Neural progenitor cell (in vitro differentiated cells): ENCODE measurements around the gene SLC36A1. TPM values are rescaled to one million over a fixed set of nuclear protein-coding genes. Genes with fewer than 3 reads are reported as not detected.
"Not testable (repeated sequence)": the region's sequence is repeated elsewhere in the genome, so short reads cannot be mapped to it uniquely, and the experiment has no call there.

Experiments
- DNase-seq: peaks from one replicate; pipeline ENCODE4 v3.0.0-alpha.2; 2016; ENCODE audit warnings: low spot score
- H2AFZ ChIP-seq: fragments of 200-600 bp; sonication (generic); replicated peaks from 2 replicates; pipeline ENCODE4 v1.6.1; 2016; ENCODE audit warnings: antibody characterized with exemption
- H3F3A ChIP-seq: fragments of 200-600 bp; sonication (generic); 2 replicates; pipeline ENCODE4 v1.6.1; 2016; ENCODE audit warnings: antibody characterized with exemption, low read depth
- H3K27ac ChIP-seq: fragments of 200-600 bp; sonication (generic); 2 replicates; pipeline ENCODE4 v1.5.1; 2016; ENCODE audit warnings: mild to moderate bottlenecking
- H3K27me3 ChIP-seq: fragments of 200-600 bp; sonication (generic); 2 replicates; pipeline ENCODE4 v1.6.1; 2016; ENCODE audit warnings: mild to moderate bottlenecking, moderate library complexity
- H3K36me3 ChIP-seq: fragments of 200-600 bp; sonication (generic); 2 replicates; pipeline ENCODE4 v1.5.1; 2016
- H3K4me1 ChIP-seq: fragments of 200-600 bp; sonication (generic); 2 replicates; pipeline ENCODE4 v1.6.1; 2016; ENCODE audit warnings: mixed run types
- H3K4me2 ChIP-seq: fragments of 200-600 bp; sonication (generic); 2 replicates; pipeline ENCODE4 v1.6.1; 2016
- H3K4me3 ChIP-seq: fragments of 200-600 bp; sonication (generic); 2 replicates; pipeline ENCODE4 v1.5.1; 2016
- H3K79me2 ChIP-seq: fragments of 200-600 bp; sonication (generic); 2 replicates; pipeline ENCODE4 v1.6.1; 2016; ENCODE audit warnings: low read depth
- H3K9ac ChIP-seq: fragments of 200-600 bp; sonication (generic); 2 replicates; pipeline ENCODE4 v1.6.1; 2016
- H3K9me3 ChIP-seq: fragments of 200-600 bp; sonication (generic); 2 replicates; pipeline ENCODE4 v1.5.1; 2016; ENCODE audit warnings: low read depth
- H4K20me1 ChIP-seq: fragments of 200-600 bp; sonication (generic); 2 replicates; pipeline ENCODE4 v1.6.1; 2016; ENCODE audit warnings: low read depth
- H3K27ac Mint-ChIP-seq: 3 replicates; pipeline ENCODE4 v1.8.0; 2021; ENCODE audit warnings: mixed read lengths
- H3K27me3 Mint-ChIP-seq: 2 replicates; pipeline ENCODE4 v1.8.0; 2022; ENCODE audit warnings: low read depth, mild to moderate bottlenecking, inconsistent platforms, moderate library complexity, mixed read lengths; ENCODE audit not compliant: insufficient read depth
- H3K36me3 Mint-ChIP-seq: 3 replicates; pipeline ENCODE4 v1.8.0; 2021; ENCODE audit warnings: mixed read lengths
- H3K4me1 Mint-ChIP-seq: 3 replicates; pipeline ENCODE4 v1.8.0; 2021; ENCODE audit warnings: mixed read lengths
- H3K4me3 Mint-ChIP-seq: 3 replicates; pipeline ENCODE4 v1.8.0; 2021; ENCODE audit warnings: mild to moderate bottlenecking, moderate library complexity, mixed read lengths
- H3K9me3 Mint-ChIP-seq: 3 replicates; pipeline ENCODE4 v1.8.0; 2020; ENCODE audit warnings: mixed read lengths
- EZH2 ChIP-seq: fragments of 200-600 bp; sonication (generic); IDR thresholded peaks from 2 replicates; pipeline ENCODE4 v1.6.1; 2017; ENCODE audit warnings: antibody characterized with exemption, mild to moderate bottlenecking, moderate library complexity
- EZH2phosphoT487 ChIP-seq: fragments of 200-600 bp; sonication (generic); IDR thresholded peaks from 2 replicates; pipeline ENCODE4 v1.6.1; 2017; ENCODE audit warnings: antibody characterized with exemption
- total RNA-seq: library from RNA; depleted of rRNA; stranded (reverse); fragments of >200 nt; gene quantifications from 2 replicates; pipeline ENCODE4 v1.2.3, GENCODE V29; 2015; ENCODE audit warnings: low replicate concordance
- TF ChIP-seq, protein P1 (sequence below): fragments of 200-600 bp; sonication (generic); IDR thresholded peaks from 2 replicates; pipeline ENCODE4 v1.5.1; 2017; ENCODE audit warnings: antibody characterized with exemption, mild to moderate bottlenecking

SLC36A1 gene
- total RNA-seq, 1 donor from 2014 or later: 7.8 TPM

DNA sequence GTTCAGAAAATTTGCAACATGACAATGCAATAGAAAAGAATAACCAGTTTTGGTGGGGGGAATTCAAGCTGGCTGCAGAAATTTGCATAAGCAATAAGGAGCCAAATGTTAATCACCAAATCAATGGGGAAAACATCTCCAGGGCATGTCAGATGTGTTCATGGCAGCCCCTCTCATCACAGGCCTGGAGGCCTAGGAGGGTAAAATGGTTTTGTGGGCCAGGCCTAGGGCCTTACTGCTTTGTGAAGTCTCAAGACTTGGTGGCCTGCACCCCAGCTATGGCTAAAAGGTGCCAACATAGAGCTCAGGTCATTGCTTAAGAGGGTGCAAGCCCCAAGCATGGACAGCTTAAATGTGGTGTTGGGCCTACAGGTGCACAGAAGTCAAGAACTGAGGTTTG, 29.7 kb upstream of the SLC36A1 start:
- H3K79me2 ChIP-seq: no peaks in the 10 kb centered on the region
- H3K9me3 Mint-ChIP-seq: peaks cover 23% of the 10 kb centered on the region
- H2AFZ ChIP-seq: no peak overlapping the region
- no peak overlapping the region for H3K4me3 Mint-ChIP-seq
- H3K4me3 ChIP-seq: no peak overlapping the region
- DNase-seq: no peak
- no peaks in the 10 kb centered on the region for H3F3A ChIP-seq
- no peaks in the 10 kb centered on the region for H3K4me1 Mint-ChIP-seq
- H3K9me3 ChIP-seq: no peaks in the 10 kb centered on the region
- TF ChIP-seq EZH2 (no peak), EZH2phosphoT487 (no peak)
- TF ChIP-seq, protein P1, sequence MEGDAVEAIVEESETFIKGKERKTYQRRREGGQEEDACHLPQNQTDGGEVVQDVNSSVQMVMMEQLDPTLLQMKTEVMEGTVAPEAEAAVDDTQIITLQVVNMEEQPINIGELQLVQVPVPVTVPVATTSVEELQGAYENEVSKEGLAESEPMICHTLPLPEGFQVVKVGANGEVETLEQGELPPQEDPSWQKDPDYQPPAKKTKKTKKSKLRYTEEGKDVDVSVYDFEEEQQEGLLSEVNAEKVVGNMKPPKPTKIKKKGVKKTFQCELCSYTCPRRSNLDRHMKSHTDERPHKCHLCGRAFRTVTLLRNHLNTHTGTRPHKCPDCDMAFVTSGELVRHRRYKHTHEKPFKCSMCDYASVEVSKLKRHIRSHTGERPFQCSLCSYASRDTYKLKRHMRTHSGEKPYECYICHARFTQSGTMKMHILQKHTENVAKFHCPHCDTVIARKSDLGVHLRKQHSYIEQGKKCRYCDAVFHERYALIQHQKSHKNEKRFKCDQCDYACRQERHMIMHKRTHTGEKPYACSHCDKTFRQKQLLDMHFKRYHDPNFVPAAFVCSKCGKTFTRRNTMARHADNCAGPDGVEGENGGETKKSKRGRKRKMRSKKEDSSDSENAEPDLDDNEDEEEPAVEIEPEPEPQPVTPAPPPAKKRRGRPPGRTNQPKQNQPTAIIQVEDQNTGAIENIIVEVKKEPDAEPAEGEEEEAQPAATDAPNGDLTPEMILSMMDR: no peak
- no peak overlapping the region for H3K4me2 ChIP-seq
- no peak overlapping the region for H3K9ac ChIP-seq
- no peaks in the 10 kb centered on the region for H3K36me3 Mint-ChIP-seq
- no peaks in the 10 kb centered on the region for H3K27me3 ChIP-seq
- H4K20me1 ChIP-seq: no peaks in the 10 kb centered on the region
- no peaks in the 10 kb centered on the region for H3K36me3 ChIP-seq
- H3K27ac ChIP-seq: no peak overlapping the region
- peaks cover 2% of the 10 kb centered on the region for H3K27me3 Mint-ChIP-seq
- H3K4me1 ChIP-seq: no peaks in the 10 kb centered on the region
- H3K27ac Mint-ChIP-seq: no peak overlapping the region

DNA sequence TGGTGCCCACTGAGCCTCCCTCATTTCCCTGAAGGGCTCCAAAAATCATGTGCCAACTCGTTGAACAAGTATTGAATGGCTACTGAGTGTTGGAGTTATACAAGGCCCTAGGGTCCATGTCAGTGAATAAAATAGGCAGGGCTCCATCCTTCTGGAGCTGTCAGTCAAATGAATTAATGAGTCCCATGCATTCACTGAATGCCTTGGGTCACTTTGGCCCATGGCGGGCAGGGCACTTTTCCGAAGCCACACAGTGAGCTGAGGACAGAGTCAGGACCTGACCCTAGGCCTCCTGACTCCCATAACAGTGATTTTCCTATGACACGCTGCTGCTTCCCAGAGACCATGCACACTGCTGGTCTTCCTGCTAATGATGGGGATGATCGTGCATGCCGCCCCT, 27.3 kb upstream of the SLC36A1 start:
- no peaks in the 10 kb centered on the region for H3K79me2 ChIP-seq
- Mint-ChIP-seq H3K36me3 (no peaks in the 10 kb centered on the region), H3K4me1 (no peaks in the 10 kb centered on the region), H3K27ac (no peak overlapping the region), H3K4me3 (no peak overlapping the region), H3K27me3 (peaks cover 2% of the 10 kb centered on the region), H3K9me3 (peaks cover 23% of the 10 kb centered on the region)
- no peak overlapping the region for H3K4me3 ChIP-seq
- no peaks in the 10 kb centered on the region for H4K20me1 ChIP-seq
- H2AFZ ChIP-seq: no peak overlapping the region
- DNase-seq: no peak
- H3F3A ChIP-seq: no peaks in the 10 kb centered on the region
- no peaks in the 10 kb centered on the region for H3K27me3 ChIP-seq
- H3K9me3 ChIP-seq: no peaks in the 10 kb centered on the region
- H3K36me3 ChIP-seq: no peaks in the 10 kb centered on the region
- TF ChIP-seq EZH2phosphoT487: no peak
- no peak for TF ChIP-seq EZH2
- TF ChIP-seq, protein P1: no peak
- H3K27ac ChIP-seq: no peak overlapping the region
- no peaks in the 10 kb centered on the region for H3K4me1 ChIP-seq
- no peak overlapping the region for H3K9ac ChIP-seq
- H3K4me2 ChIP-seq: no peak overlapping the region

DNA sequence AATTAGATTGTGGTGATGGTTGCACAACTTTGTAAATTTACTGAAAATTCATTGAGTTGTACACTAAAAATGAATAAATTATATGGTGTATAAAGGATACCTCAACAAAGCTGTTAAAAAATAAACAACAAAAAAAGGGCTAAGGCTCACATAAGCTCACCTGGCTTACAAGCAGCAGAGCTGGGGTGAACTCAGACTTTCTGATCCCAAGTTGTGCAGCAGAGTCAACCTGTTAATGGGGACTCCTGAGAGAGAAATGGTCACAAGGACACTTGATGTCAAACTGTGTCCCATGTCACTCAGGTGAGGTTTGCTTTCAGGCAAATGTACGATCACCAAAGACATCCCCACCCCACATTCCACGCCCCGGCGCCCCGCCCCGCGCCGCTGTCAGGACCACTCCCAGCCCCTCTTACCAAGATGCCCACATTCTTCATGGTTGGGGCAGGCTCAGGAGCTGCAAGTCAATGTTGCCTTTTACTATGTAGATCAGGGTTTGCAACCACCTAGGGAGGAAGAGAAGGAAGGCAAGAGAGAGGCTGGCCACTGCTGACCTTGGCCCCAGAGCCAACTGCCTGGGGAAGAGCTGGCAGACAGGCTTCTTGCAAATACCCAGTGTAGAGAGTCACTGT, 22.4 kb upstream of the SLC36A1 start:
- Histone ChIP-seq H3K36me3 (no peaks in the 10 kb centered on the region), H3K4me3 (no peak overlapping the region), H3K9me3 (no peaks in the 10 kb centered on the region), H2AFZ (no peak overlapping the region), H3K4me2 (no peak overlapping the region), H3F3A (no peaks in the 10 kb centered on the region), H4K20me1 (no peaks in the 10 kb centered on the region), H3K9ac (no peak overlapping the region), H3K4me1 (no peaks in the 10 kb centered on the region), H3K27me3 (no peaks in the 10 kb centered on the region), H3K79me2 (no peaks in the 10 kb centered on the region), H3K27ac (no peak overlapping the region)
- Mint-ChIP-seq H3K9me3 (no peaks in the 10 kb centered on the region), H3K4me1 (no peaks in the 10 kb centered on the region), H3K4me3 (no peak overlapping the region), H3K36me3 (no peaks in the 10 kb centered on the region), H3K27ac (no peak overlapping the region), H3K27me3 (peaks cover 4% of the 10 kb centered on the region)
- TF ChIP-seq, protein P1: no peak
- TF ChIP-seq EZH2: no peak
- no peak for TF ChIP-seq EZH2phosphoT487
- DNase-seq: no peak

DNA sequence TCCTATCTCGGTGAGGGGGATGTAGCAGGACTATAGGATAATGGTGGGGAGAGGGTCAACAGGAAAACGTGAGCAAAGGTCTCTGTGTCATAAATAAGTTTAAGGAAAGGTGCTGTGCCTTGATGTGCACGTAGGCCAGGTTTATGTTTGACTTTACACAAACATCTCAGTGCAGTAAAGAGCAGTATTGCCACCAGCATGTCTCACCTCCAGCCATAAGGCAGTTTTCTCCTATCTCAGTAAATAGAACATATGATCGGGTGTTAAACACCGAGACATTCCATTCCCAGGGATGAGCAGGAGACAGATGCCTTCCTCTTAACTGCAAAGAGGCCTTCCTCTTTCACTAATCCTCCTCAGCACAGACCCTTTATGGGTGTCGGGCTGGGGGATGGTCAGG, 21.1 kb upstream of the SLC36A1 start:
- not testable (repeated sequence) for DNase-seq, H3K36me3 Mint-ChIP-seq, H3K27ac Mint-ChIP-seq, H3K4me1 Mint-ChIP-seq, H3K9ac ChIP-seq, H3K27ac ChIP-seq, H3K9me3 Mint-ChIP-seq, H3K4me1 ChIP-seq, H3K9me3 ChIP-seq, H3K4me3 Mint-ChIP-seq, H3K27me3 ChIP-seq, H4K20me1 ChIP-seq, H3K27me3 Mint-ChIP-seq, H3K79me2 ChIP-seq, H3K4me3 ChIP-seq, H3F3A ChIP-seq, H3K4me2 ChIP-seq, H3K36me3 ChIP-seq
- peak overlapping the region; percentile 26 for H2AFZ ChIP-seq
